ENCODE data around the gene F2RL3. TPM values are rescaled to one million over a fixed set of nuclear protein-coding genes. Genes with fewer than 3 reads are reported as not detected.

F2RL3 gene
- total and polyA plus RNA-seq, 2 of the 8 experiments (the other 6 are each of a cell fraction or from before 2014, with no cell fraction given) = not detected

DNA sequence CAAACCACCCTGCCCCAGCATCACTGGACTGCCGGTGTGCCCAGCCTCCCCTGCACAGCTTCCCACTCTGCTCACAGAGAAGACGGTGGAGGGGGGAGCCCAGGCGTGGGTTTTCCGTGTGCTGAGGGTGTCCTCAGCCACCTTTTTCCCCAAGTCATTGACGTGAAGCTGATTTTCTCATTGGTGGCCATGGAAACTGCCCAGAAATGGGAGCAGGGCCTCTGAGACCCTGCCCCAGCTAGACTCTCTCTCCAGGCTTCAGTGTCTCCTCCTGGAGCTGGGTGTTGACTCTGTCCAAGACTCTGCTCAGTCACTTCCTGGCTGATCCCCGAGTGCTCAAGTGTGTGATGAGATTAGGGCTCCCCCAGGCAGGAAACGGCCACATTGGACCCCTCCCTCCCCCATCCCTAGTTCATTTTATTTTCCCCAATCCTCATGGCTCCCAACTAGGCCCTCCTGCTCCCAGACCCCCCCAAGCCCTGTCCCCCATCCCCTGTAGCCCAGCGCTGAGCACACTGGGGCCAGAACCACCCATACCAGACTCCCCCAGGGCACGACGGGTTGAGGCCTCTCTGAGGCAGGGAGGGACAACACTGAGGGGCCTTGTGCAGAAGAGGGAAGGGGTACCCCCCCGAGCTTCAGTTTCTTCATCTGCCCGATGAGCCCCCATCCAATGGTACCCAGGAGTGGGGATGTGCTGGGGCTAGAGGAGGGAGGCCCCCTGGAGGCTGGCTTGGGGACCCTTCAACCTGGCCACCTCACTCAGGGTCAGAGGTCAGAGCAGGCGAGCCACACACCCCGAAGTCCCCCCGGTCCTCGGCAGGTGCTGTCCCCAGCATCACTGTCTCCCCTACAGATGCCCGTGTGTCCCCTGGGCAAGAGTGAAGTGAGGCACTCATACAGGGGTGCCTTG is 1.2 kb upstream of the F2RL3 start (continued):
- TF ChIP-seq, protein P1, sequence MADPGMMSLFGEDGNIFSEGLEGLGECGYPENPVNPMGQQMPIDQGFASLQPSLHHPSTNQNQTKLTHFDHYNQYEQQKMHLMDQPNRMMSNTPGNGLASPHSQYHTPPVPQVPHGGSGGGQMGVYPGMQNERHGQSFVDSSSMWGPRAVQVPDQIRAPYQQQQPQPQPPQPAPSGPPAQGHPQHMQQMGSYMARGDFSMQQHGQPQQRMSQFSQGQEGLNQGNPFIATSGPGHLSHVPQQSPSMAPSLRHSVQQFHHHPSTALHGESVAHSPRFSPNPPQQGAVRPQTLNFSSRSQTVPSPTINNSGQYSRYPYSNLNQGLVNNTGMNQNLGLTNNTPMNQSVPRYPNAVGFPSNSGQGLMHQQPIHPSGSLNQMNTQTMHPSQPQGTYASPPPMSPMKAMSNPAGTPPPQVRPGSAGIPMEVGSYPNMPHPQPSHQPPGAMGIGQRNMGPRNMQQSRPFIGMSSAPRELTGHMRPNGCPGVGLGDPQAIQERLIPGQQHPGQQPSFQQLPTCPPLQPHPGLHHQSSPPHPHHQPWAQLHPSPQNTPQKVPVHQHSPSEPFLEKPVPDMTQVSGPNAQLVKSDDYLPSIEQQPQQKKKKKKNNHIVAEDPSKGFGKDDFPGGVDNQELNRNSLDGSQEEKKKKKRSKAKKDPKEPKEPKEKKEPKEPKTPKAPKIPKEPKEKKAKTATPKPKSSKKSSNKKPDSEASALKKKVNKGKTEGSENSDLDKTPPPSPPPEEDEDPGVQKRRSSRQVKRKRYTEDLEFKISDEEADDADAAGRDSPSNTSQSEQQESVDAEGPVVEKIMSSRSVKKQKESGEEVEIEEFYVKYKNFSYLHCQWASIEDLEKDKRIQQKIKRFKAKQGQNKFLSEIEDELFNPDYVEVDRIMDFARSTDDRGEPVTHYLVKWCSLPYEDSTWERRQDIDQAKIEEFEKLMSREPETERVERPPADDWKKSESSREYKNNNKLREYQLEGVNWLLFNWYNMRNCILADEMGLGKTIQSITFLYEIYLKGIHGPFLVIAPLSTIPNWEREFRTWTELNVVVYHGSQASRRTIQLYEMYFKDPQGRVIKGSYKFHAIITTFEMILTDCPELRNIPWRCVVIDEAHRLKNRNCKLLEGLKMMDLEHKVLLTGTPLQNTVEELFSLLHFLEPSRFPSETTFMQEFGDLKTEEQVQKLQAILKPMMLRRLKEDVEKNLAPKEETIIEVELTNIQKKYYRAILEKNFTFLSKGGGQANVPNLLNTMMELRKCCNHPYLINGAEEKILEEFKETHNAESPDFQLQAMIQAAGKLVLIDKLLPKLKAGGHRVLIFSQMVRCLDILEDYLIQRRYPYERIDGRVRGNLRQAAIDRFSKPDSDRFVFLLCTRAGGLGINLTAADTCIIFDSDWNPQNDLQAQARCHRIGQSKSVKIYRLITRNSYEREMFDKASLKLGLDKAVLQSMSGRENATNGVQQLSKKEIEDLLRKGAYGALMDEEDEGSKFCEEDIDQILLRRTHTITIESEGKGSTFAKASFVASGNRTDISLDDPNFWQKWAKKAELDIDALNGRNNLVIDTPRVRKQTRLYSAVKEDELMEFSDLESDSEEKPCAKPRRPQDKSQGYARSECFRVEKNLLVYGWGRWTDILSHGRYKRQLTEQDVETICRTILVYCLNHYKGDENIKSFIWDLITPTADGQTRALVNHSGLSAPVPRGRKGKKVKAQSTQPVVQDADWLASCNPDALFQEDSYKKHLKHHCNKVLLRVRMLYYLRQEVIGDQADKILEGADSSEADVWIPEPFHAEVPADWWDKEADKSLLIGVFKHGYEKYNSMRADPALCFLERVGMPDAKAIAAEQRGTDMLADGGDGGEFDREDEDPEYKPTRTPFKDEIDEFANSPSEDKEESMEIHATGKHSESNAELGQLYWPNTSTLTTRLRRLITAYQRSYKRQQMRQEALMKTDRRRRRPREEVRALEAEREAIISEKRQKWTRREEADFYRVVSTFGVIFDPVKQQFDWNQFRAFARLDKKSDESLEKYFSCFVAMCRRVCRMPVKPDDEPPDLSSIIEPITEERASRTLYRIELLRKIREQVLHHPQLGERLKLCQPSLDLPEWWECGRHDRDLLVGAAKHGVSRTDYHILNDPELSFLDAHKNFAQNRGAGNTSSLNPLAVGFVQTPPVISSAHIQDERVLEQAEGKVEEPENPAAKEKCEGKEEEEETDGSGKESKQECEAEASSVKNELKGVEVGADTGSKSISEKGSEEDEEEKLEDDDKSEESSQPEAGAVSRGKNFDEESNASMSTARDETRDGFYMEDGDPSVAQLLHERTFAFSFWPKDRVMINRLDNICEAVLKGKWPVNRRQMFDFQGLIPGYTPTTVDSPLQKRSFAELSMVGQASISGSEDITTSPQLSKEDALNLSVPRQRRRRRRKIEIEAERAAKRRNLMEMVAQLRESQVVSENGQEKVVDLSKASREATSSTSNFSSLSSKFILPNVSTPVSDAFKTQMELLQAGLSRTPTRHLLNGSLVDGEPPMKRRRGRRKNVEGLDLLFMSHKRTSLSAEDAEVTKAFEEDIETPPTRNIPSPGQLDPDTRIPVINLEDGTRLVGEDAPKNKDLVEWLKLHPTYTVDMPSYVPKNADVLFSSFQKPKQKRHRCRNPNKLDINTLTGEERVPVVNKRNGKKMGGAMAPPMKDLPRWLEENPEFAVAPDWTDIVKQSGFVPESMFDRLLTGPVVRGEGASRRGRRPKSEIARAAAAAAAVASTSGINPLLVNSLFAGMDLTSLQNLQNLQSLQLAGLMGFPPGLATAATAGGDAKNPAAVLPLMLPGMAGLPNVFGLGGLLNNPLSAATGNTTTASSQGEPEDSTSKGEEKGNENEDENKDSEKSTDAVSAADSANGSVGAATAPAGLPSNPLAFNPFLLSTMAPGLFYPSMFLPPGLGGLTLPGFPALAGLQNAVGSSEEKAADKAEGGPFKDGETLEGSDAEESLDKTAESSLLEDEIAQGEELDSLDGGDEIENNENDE (IDR thresholded peaks at IDR 0.05; ENCODE audit: insufficient replicate concordance, low read length) = no peak
- TF ChIP-seq EP300 (IDR thresholded peaks at IDR 0.05; ENCODE audit: borderline replicate concordance in 1 of 2, low read depth in 2 of 2, low read length in 2 of 2) (no peak), NRF1 (IDR thresholded peaks at IDR 0.05; ENCODE audit: low read depth, low read length) (no peak), TCF12 (IDR thresholded peaks at IDR 0.05; ENCODE audit: low read depth, low read length) (no peak), RAD21 (IDR thresholded peaks at IDR 0.05 in 1 of 2, conservative IDR thresholded peaks at IDR 0.05 in 1 of 2; ENCODE audit: low read depth in 2 of 2, low read length in 2 of 2) (no peak), KDM1A (IDR thresholded peaks at IDR 0.05; ENCODE audit: borderline replicate concordance, low read length) (no peak)
- TF ChIP-seq, protein P2, sequence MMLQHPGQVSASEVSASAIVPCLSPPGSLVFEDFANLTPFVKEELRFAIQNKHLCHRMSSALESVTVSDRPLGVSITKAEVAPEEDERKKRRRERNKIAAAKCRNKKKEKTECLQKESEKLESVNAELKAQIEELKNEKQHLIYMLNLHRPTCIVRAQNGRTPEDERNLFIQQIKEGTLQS (IDR thresholded peaks at IDR 0.05; ENCODE audit: insufficient read depth, low read depth, low read length) = no peak
- TF ChIP-seq, protein P3, sequence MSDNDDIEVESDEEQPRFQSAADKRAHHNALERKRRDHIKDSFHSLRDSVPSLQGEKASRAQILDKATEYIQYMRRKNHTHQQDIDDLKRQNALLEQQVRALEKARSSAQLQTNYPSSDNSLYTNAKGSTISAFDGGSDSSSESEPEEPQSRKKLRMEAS (IDR thresholded peaks at IDR 0.05) = no peak

Measured in H1 (cell line).